ENCODE results near the gene GLOD5. TPM values are rescaled to one million over a fixed set of nuclear protein-coding genes. Genes with fewer than 3 reads are reported as not detected.

GLOD5 gene
- total RNA-seq, 3 donors from 2014 or later: 0.66 TPM; not detected in 2

DNA sequence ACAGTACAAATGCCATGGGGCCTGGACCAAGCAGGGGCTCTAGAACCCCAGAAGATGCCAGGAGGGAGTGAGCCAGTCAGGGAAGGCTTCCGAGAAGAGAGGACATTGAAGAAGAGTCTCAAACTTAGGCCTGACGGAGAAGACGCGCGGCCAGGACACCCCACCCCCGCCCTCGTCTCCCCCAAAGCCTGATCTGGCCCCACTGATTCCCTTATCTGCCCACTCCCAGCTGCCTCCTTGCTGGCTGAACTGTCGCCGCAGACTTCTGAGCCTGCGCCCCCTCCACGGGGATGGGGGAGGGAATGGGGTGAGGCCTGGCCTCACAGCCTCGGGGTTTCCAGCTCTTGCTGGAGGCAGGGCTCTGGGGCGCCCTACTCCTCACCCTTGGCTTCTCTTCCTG, 21.2 kb downstream of the GLOD5 start:
- H3K36me3 ChIP-seq: no peaks in the 10 kb centered on the region
- peaks cover 0 to 46% of the 10 kb centered on the region in 2 donors for H3K27me3 ChIP-seq
- TF ChIP-seq POLR2AphosphoS5 (IDR thresholded peaks at IDR 0.05) (no peak), POLR2A (IDR thresholded peaks at IDR 0.05) (no peak)
- TF ChIP-seq, protein P1, sequence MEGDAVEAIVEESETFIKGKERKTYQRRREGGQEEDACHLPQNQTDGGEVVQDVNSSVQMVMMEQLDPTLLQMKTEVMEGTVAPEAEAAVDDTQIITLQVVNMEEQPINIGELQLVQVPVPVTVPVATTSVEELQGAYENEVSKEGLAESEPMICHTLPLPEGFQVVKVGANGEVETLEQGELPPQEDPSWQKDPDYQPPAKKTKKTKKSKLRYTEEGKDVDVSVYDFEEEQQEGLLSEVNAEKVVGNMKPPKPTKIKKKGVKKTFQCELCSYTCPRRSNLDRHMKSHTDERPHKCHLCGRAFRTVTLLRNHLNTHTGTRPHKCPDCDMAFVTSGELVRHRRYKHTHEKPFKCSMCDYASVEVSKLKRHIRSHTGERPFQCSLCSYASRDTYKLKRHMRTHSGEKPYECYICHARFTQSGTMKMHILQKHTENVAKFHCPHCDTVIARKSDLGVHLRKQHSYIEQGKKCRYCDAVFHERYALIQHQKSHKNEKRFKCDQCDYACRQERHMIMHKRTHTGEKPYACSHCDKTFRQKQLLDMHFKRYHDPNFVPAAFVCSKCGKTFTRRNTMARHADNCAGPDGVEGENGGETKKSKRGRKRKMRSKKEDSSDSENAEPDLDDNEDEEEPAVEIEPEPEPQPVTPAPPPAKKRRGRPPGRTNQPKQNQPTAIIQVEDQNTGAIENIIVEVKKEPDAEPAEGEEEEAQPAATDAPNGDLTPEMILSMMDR (IDR thresholded peaks at IDR 0.05): no peak
- H3K9me3 ChIP-seq: no peaks in the 10 kb centered on the region
- intact Hi-C loops (cut with DNase I; ENCODE audit: low total_unique reads): no loop called here
- DNase-seq (ENCODE audit: low spot score in 2 of 2): no peak
- H3K4me1 ChIP-seq: no peaks in the 10 kb centered on the region
- no peak overlapping the region for H3K4me3 ChIP-seq
- no peak overlapping the region for H3K27ac ChIP-seq

DNA sequence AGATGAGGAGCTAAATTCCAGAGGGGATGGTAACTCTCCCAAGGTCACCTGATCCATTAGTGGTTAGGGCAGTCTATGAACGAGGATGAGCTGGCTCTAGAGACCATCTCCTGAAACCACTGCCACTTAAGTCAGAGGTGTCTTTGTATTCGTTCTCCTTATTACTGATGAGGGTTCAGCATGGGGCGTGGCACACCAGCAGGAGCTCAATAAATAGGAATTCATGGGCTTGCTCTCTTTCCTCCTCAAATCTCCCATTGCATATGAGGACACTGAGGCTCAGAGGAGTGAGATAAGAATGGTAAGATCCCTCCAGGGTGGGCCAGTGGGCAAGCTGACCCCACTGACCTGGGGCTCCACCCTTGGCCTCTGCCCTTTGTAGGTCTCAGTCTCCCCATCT, 23.2 kb downstream of the GLOD5 start:
- no peaks in the 10 kb centered on the region for H3K4me1 ChIP-seq
- no peak for DNase-seq (ENCODE audit: low spot score in 2 of 2)
- H3K27ac ChIP-seq: no peak overlapping the region
- H3K36me3 ChIP-seq: no peaks in the 10 kb centered on the region
- intact Hi-C loops (cut with DNase I; ENCODE audit: low total_unique reads): no loop called here
- H3K4me3 ChIP-seq: no peak overlapping the region
- H3K27me3 ChIP-seq: peaks cover 0 to 48% of the 10 kb centered on the region in 2 donors
- no peaks in the 10 kb centered on the region for H3K9me3 ChIP-seq
- no peak for TF ChIP-seq POLR2AphosphoS5 (IDR thresholded peaks at IDR 0.05)

DNA sequence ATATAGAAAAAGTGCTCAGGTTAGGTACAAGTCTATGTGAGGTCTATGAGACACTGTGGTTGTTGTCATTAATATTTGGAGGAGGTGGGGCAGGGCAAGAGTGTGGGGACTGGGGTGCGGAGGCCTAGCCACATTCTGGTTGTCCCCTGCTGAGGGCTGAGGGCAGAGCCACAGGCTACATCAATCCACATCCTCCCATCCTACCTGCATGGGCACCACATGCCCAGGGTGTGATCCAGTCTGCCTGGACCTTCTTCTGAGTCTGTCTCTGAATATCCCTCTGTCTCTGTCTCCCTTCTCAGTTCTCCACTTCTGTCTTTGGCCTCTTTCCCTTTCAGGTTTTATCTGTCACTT, 23.6 kb downstream of the GLOD5 start:
- peaks cover 0 to 53% of the 10 kb centered on the region in 2 donors for H3K27me3 ChIP-seq
- no peak overlapping the region for H3K27ac ChIP-seq
- H3K4me3 ChIP-seq: no peak overlapping the region
- no peak for TF ChIP-seq POLR2A (IDR thresholded peaks at IDR 0.05)
- no peak for TF ChIP-seq POLR2AphosphoS5 (IDR thresholded peaks at IDR 0.05)
- TF ChIP-seq, protein P1 (IDR thresholded peaks at IDR 0.05): no peak
- no peak for DNase-seq (ENCODE audit: low spot score in 2 of 2)
- no peaks in the 10 kb centered on the region for H3K36me3 ChIP-seq
- H3K9me3 ChIP-seq: no peaks in the 10 kb centered on the region
- no peaks in the 10 kb centered on the region for H3K4me1 ChIP-seq
- intact Hi-C loops (cut with DNase I; ENCODE audit: low total_unique reads): no loop called here

DNA sequence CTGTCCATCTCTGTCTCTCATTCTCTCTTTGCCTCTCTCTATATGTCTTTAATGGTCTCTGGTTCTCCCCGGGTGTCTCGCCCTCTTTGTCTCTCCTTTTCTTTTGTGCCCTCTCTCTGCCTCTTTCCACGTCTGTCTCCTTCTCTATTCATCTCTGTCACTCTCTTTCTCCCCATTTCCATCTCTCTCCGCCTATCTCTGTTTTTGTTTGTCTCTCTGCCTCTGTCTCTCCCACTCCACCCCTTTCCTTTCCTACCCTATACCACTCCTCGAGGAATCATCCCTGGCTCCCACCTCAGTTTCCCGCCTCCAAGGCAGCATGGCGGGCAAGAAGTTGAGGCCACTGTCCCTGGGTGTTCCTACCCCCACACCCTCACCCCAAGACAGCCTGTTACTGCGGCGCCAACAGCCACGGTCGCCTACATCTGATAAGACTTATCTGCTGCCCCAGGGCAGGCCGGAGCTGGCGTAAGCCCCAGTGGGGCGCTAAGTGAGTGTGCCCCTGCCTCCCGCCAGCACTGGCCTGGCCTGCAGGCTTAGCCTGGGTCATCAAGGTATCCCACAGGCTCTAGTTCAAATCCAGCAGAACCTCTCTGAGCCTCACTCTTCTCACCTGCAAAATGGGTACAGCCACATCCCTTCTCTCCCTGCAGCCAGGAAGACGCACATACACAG, 24.1 kb downstream of the GLOD5 start:
- Histone ChIP-seq H3K27ac (no peak overlapping the region), H3K27me3 (peaks cover 0 to 58% of the 10 kb centered on the region in 2 donors), H3K36me3 (no peaks in the 10 kb centered on the region), H3K4me1 (no peaks in the 10 kb centered on the region), H3K4me3 (no peak overlapping the region), H3K9me3 (no peaks in the 10 kb centered on the region)
- no peak for DNase-seq (ENCODE audit: low spot score in 2 of 2)
- TF ChIP-seq, protein P1 (IDR thresholded peaks at IDR 0.05): no peak
- TF ChIP-seq POLR2A (IDR thresholded peaks at IDR 0.05): no peak
- TF ChIP-seq POLR2AphosphoS5 (IDR thresholded peaks at IDR 0.05): no peak
- intact Hi-C loops (cut with DNase I; ENCODE audit: low total_unique reads): no loop called here

DNA sequence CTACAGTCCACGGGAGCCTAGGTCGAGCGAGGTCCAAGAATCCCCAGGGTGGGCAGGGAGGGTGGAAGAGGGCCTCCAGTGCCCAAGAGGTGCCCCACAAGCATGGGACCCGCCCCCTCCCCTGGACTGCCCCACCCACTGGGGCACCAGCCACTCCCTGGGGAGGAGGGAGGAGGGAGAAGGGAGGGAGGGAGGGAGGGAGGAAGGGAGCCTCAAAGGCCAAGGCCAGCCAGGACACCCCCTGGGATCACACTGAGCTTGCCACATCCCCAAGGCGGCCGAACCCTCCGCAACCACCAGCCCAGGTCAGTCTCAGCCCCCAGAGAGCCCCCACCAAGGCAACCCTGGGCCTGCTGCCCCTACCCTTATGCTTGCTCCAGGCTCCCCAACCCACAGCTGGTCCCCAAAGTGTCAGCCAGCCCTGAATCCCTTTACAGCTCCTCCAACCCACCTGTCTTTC, 24.8 kb downstream of the GLOD5 start, which contains the start of gene GATA1:
TSS of gene GATA1 (plus strand) at position 250 of the 460 bp plus-strand sequence. CDS start 4,520 bp downstream, outside the sequence.
- Histone ChIP-seq H3K27ac (no peak within 1 kb of the TSS), H3K27me3 (peaks cover 0 to 63% of the 10 kb centered on the region in 2 donors), H3K4me1 (no peaks in the 10 kb centered on the region), H3K9me3 (no peaks in the 10 kb centered on the region), H3K36me3 (no peaks in the 10 kb centered on the region), H3K4me3 (no peak within 1 kb of the TSS)
- TF ChIP-seq, protein P1 (IDR thresholded peaks at IDR 0.05): no peak
- TF ChIP-seq POLR2AphosphoS5 (IDR thresholded peaks at IDR 0.05) (no peak), POLR2A (IDR thresholded peaks at IDR 0.05) (no peak)
- DNase-seq (ENCODE audit: low spot score in 2 of 2): no peak
- intact Hi-C loops (cut with DNase I; ENCODE audit: low total_unique reads): no loop called here
